Stomach (tissue), 4 donors: Measurements from ENCODE around the gene CCNI.

ENCODE experiments used
- EP300 ChIP-seq: sonication (generic); formaldehyde crosslinking; IDR thresholded peaks from one replicate; pipeline ENCODE4 v1.6.1; 2017; ENCODE audit warnings: antibody characterized with exemption
- POLR2A ChIP-seq, 4 donors: fragments of 450-650 bp; IDR thresholded peaks; one replicate each; pipeline ENCODE4 v1.6.1; 2016; ENCODE audit warnings: antibody characterized with exemption in 4 of 4, control low read depth in 2 of 4, mild to moderate bottlenecking in 1 of 4, moderate library complexity in 1 of 4
- POLR2AphosphoS5 ChIP-seq, 3 donors: sonication (generic); formaldehyde crosslinking; IDR thresholded peaks; one replicate each; pipeline ENCODE4 v1.6.1; 2016; ENCODE audit warnings: antibody characterized with exemption in 3 of 3
- TF ChIP-seq, protein P1 (sequence below), 7 experiments: fragments of 450-650 bp in 4 of 7; fragments of 200-600 bp in 3 of 7; sonication (generic) in 3 of 7; IDR thresholded peaks; one replicate each; pipeline ENCODE4 v1.5.1; 2016 to 2019; ENCODE audit warnings: antibody characterized with exemption in 7 of 7, control low read depth in 2 of 7, mild to moderate bottlenecking in 1 of 7

GRCh38 chr4:77045490-77045889 lies 30.3 kb downstream of the CCNI start:
- TF ChIP-seq, protein P1, sequence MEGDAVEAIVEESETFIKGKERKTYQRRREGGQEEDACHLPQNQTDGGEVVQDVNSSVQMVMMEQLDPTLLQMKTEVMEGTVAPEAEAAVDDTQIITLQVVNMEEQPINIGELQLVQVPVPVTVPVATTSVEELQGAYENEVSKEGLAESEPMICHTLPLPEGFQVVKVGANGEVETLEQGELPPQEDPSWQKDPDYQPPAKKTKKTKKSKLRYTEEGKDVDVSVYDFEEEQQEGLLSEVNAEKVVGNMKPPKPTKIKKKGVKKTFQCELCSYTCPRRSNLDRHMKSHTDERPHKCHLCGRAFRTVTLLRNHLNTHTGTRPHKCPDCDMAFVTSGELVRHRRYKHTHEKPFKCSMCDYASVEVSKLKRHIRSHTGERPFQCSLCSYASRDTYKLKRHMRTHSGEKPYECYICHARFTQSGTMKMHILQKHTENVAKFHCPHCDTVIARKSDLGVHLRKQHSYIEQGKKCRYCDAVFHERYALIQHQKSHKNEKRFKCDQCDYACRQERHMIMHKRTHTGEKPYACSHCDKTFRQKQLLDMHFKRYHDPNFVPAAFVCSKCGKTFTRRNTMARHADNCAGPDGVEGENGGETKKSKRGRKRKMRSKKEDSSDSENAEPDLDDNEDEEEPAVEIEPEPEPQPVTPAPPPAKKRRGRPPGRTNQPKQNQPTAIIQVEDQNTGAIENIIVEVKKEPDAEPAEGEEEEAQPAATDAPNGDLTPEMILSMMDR (IDR thresholded peaks at IDR 0.05): no peak
- TF ChIP-seq POLR2A (IDR thresholded peaks at IDR 0.05) (no peak), EP300 (no peak), POLR2AphosphoS5 (IDR thresholded peaks at IDR 0.05) (no peak)
